BLaER1 (cell line): ENCODE data around the gene F5.

ENCODE experiments used
- H3K27ac ChIP-seq: shearing (Covaris generic); formaldehyde crosslinking; 2 replicates; pipeline ENCODE4 v1.8.1; 2022
- H3K27me3 ChIP-seq: shearing (Covaris generic); formaldehyde crosslinking; 2 replicates; pipeline ENCODE4 v1.8.1; 2022
- H3K36me3 ChIP-seq: shearing (Covaris generic); formaldehyde crosslinking; 2 replicates; pipeline ENCODE4 v1.8.1; 2022
- H3K4me1 ChIP-seq: shearing (Covaris generic); formaldehyde crosslinking; 2 replicates; pipeline ENCODE4 v1.8.1; 2022
- H3K4me2 ChIP-seq: shearing (Covaris generic); formaldehyde crosslinking; 2 replicates; pipeline ENCODE4 v1.8.1; 2022
- H3K4me3 ChIP-seq: shearing (Covaris generic); formaldehyde crosslinking; 2 replicates; pipeline ENCODE4 v1.8.1; 2022
- H3K9ac ChIP-seq: shearing (Covaris generic); formaldehyde crosslinking; 2 replicates; pipeline ENCODE4 v1.8.1; 2022
- H3K9me3 ChIP-seq: shearing (Covaris generic); formaldehyde crosslinking; 2 replicates; pipeline ENCODE4 v1.8.1; 2022
- H4K20me1 ChIP-seq: shearing (Covaris generic); formaldehyde crosslinking; 2 replicates; pipeline ENCODE4 v1.8.1; 2022
- Cebpa-rat ChIP-seq: shearing (Covaris generic); IDR thresholded peaks from 2 replicates; pipeline ENCODE4 v1.8.1; 2022

Gene F5

GRCh38 chr1:169527451-169528214 lies 58.6 kb downstream of the F5 start:
- no peak overlapping the region for H3K27ac ChIP-seq

GRCh38 chr1:169527001-169527400 lies 59.3 kb downstream of the F5 start:
- Histone ChIP-seq H3K4me2 (no peak overlapping the region), H3K27ac (no peak overlapping the region), H3K4me3 (no peak overlapping the region), H3K9me3 (no peaks in the 10 kb centered on the region), H3K36me3 (no peaks in the 10 kb centered on the region), H3K4me1 (no peaks in the 10 kb centered on the region), H4K20me1 (no peaks in the 10 kb centered on the region), H3K9ac (no peak overlapping the region), H3K27me3 (no peaks in the 10 kb centered on the region)
- TF ChIP-seq Cebpa-rat = no peak

More at GRCh38 chr1:169527451-169528214, 58.6 kb downstream of the F5 start:
- Histone ChIP-seq H3K4me2 (no peak overlapping the region), H3K9me3 (no peaks in the 10 kb centered on the region), H3K4me3 (no peak overlapping the region), H3K4me1 (no peaks in the 10 kb centered on the region), H4K20me1 (no peaks in the 10 kb centered on the region), H3K36me3 (no peaks in the 10 kb centered on the region), H3K9ac (no peak overlapping the region), H3K27me3 (no peaks in the 10 kb centered on the region)
- no peak for TF ChIP-seq Cebpa-rat

GRCh38 chr1:169526120-169526832 lies 60.0 kb downstream of the F5 start:
- Histone ChIP-seq H4K20me1 (no peaks in the 10 kb centered on the region), H3K27me3 (no peaks in the 10 kb centered on the region), H3K4me1 (no peaks in the 10 kb centered on the region), H3K4me2 (no peak overlapping the region), H3K4me3 (no peak overlapping the region), H3K27ac (no peak overlapping the region), H3K36me3 (no peaks in the 10 kb centered on the region), H3K9me3 (no peaks in the 10 kb centered on the region), H3K9ac (no peak overlapping the region)
- no peak for TF ChIP-seq Cebpa-rat

GRCh38 chr1:169525391-169525790 lies 60.9 kb downstream of the F5 start:
- no peaks in the 10 kb centered on the region for H3K9me3 ChIP-seq
- no peak for TF ChIP-seq Cebpa-rat
- no peaks in the 10 kb centered on the region for H3K4me1 ChIP-seq
- no peaks in the 10 kb centered on the region for H3K27me3 ChIP-seq
- H4K20me1 ChIP-seq = no peaks in the 10 kb centered on the region
- no peaks in the 10 kb centered on the region for H3K36me3 ChIP-seq
- no peak overlapping the region for H3K4me3 ChIP-seq
- no peak overlapping the region for H3K9ac ChIP-seq
- no peak overlapping the region for H3K4me2 ChIP-seq
- H3K27ac ChIP-seq = no peak overlapping the region

GRCh38 chr1:169523904-169524303 lies 62.4 kb downstream of the F5 start:
- Histone ChIP-seq H3K36me3 (no peaks in the 10 kb centered on the region), H4K20me1 (no peaks in the 10 kb centered on the region), H3K9me3 (no peaks in the 10 kb centered on the region), H3K4me3 (no peak overlapping the region), H3K27me3 (no peaks in the 10 kb centered on the region), H3K27ac (no peak overlapping the region), H3K4me1 (no peaks in the 10 kb centered on the region), H3K9ac (no peak overlapping the region), H3K4me2 (no peak overlapping the region)
- TF ChIP-seq Cebpa-rat = no peak

- H3K27me3 ChIP-seq = no peaks in the 10 kb centered on the region
- no peaks in the 10 kb centered on the region for H3K9me3 ChIP-seq
- no peak overlapping the region for H3K4me3 ChIP-seq
- no peak overlapping the region for H3K9ac ChIP-seq
- no peaks in the 10 kb centered on the region for H3K4me1 ChIP-seq
- H3K4me2 ChIP-seq = no peak overlapping the region
- no peaks in the 10 kb centered on the region for H3K36me3 ChIP-seq
- H4K20me1 ChIP-seq = no peaks in the 10 kb centered on the region
- no peak for TF ChIP-seq Cebpa-rat
- no peak overlapping the region for H3K27ac ChIP-seq
Observed at GRCh38 chr1:169521226-169521625, 65.1 kb downstream of the F5 start.

GRCh38 chr1:169517558-169518186 lies 68.6 kb downstream of the F5 start:
- H3K27ac ChIP-seq = no peak overlapping the region
- no peak overlapping the region for H3K4me3 ChIP-seq
- no peak overlapping the region for H3K9ac ChIP-seq
- H3K4me1 ChIP-seq = no peaks in the 10 kb centered on the region
- H3K36me3 ChIP-seq = no peaks in the 10 kb centered on the region
- H4K20me1 ChIP-seq = no peaks in the 10 kb centered on the region
- H3K27me3 ChIP-seq = no peaks in the 10 kb centered on the region
- no peaks in the 10 kb centered on the region for H3K9me3 ChIP-seq
- H3K4me2 ChIP-seq = no peak overlapping the region
- no peak for TF ChIP-seq Cebpa-rat

GRCh38 chr1:169515641-169516040 lies 70.6 kb downstream of the F5 start:
- Histone ChIP-seq H3K4me1 (no peaks in the 10 kb centered on the region), H3K27me3 (no peaks in the 10 kb centered on the region), H3K9me3 (no peaks in the 10 kb centered on the region), H3K9ac (no peak overlapping the region), H3K4me3 (no peak overlapping the region), H4K20me1 (no peaks in the 10 kb centered on the region), H3K36me3 (no peaks in the 10 kb centered on the region), H3K27ac (no peak overlapping the region), H3K4me2 (no peak overlapping the region)
- TF ChIP-seq Cebpa-rat = no peak

GRCh38 chr1:169514566-169515270 lies 71.6 kb downstream of the F5 start:
- Histone ChIP-seq H3K27me3 (no peaks in the 10 kb centered on the region), H3K9ac (no peak overlapping the region), H3K9me3 (no peaks in the 10 kb centered on the region), H3K4me3 (no peak overlapping the region), H3K4me1 (no peaks in the 10 kb centered on the region), H3K36me3 (no peaks in the 10 kb centered on the region), H3K27ac (no peak overlapping the region), H4K20me1 (no peaks in the 10 kb centered on the region), H3K4me2 (no peak overlapping the region)
- no peak for TF ChIP-seq Cebpa-rat
